T1000 (cell line): ENCODE measurements around the gene MUC2.
"Not testable (repeated sequence)": the region's sequence is repeated elsewhere in the genome, so short reads cannot be mapped to it uniquely, and the experiment has no call there.

Experiments used
- DNase-seq: peaks from one replicate; lab custom pipeline; 2025; ENCODE audit warnings: mixed read lengths; lab: John Stamatoyannopoulos, UW

The MUC2 gene

DNA sequence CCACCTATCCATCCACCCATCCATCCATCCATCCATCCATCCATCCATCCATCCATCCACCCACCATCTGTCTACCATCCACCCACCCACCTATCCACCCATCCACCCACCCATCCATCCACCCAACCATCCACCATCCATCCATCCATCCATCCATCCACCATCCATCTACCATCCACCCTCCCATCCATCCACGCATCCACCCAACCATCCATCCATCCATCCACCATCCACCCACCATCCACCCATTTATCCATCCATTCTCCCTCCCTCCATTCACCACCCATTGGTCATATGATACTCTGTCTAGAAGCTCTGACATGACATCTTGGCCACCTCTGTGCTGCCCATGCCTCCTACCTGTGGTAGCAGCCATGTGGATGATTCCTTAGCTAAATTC is 31.7 kb downstream of the MUC2 start:
- DNase-seq: no peak

DNA sequence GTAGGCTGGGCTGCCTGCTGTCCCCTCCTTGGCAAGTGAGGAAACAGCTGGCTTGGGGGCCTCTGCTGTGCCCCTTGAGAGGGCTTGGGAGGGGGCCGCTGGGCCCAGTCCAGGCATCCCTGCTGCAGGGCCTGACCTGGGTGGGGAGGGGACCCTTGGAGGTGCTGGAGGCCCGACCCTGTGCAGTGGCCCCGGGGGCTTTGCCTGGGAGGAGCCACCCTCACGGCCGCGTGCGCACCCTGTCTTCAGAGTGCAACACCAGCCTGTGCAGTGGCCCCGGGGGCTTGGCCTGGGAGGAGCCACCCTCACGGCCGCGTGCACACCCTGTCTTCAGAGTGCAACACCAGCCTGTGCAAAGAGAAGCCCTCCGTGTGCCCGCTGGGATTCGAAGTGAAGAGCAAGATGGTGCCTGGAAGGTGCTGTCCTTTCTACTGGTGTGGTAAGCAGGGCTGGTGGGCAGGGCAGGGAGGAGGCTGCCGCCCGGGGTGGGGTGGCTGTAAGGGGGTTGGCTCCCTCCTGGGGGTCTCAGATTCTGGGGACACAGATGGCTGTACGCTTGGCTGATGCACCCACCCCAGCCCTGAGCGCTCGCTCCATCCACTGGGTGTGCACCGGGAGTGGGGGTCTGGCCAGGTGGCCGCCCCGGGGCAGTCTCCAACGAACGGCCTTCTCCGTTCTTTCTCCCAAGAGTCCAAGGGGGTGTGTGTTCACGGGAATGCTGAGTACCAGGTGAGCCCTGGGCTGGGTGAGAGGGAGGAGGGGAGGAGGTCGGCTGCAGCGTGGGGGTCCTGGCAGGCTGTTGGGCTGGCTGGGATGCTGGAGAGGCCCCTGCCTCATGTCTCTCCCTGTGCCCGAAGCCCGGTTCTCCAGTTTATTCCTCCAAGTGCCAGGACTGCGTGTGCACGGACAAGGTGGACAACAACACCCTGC is 32.9 kb downstream of the MUC2 start:
- no peak for DNase-seq

GRCh38 chr11:1108246-1108900 is 33.7 kb downstream of the MUC2 start:
- DNase-seq: no peak

- DNase-seq: no peak
These were observed 34.6 kb downstream of the MUC2 start for GRCh38 chr11:1109101-1109917.

GRCh38 chr11:1109918-1110705 is 35.4 kb downstream of the MUC2 start:
- no peak for DNase-seq

DNA sequence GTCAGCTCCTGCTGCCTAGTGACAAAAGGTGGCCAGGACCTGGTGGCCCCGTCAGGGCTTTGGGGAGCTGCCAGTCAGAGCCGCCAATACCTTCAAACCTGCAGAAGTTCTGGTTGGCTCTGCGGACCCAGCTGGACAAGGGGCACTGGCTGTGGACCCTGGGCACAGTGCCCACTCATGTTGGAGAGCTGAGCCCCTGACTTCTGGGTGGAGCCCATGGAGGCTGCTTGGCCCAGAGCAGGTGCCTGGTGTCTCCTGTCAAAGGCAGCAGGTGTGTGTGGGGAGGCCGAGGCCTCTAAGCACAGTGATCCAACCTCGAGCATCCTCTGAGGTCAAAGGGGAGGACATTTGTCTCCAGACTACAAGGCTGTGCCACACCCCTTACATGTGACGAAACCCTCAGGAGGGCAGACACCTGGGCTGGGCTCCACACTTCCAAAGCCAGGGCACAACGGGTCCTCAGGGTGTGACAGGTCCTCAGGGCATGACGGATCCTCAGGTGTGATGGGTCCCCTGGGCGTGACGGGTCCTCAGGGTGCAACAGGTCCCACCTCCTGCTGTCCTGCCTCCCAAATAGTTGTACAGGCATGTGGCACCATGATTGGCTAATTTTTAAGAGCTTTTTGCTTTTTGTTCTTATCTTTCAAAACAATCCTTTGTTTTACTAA is 37.0 kb downstream of the MUC2 start:
- no peak for DNase-seq

DNA sequence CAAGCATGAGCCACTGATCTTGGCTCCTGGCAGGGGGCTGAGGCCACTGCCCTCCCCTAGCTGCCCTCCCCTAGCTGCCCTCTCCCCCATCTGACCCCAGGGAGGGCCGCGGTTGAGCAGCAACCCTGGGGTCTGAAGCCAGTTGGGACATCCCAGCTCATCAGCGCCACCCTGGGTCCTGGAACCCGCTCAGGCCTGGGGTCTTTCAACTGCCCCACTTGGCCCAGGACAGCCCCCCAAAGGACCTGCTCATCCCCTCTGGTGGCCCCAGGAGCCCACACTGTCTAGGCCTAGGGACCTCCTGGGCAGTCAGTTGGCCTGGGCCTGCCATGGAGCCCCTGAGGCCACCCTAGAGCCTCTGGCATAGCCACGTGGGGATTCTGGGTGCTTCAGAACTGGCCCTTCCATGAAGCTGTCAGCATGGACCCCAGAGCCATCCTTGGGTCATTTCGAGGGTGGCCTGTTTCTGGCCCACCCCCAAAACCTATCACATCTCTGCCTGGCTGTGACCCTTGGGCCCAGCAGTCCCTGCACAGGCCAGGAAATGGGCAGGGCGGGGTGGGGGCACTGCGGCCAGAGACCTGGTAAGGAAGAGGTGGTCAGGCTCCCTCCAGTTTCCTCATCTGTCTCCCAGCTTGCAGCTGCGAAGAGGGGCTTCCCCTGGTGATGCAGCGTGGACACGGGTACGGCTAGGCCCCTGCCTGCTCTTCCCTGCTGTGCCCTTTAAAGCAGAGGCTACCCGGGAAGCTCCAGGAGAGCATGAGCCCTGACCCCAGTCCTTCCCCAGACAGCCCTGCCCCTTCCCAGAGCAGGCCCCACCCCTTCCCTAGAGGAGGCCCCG is 37.9 kb downstream of the MUC2 start:
- no peak for DNase-seq

DNA sequence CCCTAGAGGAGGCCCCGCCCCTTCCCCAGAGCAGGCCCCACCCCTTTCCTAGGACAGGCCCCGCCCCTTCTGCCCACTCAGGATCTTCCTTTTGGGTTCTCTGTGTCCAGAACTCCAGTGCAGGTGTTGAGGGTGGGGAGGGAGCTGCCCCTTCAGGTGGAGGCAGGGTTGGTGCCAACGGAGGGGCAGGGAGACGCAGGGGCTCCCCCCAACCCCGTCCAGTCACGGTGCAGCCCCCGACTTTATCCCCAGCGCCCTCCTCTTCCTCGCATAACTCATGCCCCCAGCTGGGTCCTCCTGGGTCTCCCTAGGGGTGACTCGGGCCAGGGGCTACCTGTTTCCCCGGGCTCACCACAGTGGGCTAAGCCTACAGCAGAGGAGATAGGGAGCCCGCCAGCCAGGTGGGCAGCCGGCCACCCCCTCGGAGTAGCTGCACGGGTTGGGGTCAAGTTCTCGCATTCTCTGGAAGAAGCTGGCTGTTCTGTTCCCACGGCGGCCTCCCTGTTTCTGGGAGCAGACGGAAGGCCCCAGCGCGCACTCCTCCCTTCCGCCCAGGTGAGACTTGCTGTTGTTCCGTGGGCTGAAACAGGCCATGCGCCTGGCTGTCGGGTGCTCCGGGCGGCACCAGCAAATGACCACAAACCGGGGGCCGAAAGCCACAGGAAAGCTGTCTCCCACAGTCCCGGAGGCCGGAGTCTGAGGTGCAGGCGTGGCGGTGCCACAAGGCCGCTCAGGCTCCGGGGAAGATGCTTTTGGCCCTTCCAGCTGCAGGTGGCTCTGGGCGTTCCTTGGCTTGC is 38.9 kb downstream of the MUC2 start:
- no peak for DNase-seq

DNA sequence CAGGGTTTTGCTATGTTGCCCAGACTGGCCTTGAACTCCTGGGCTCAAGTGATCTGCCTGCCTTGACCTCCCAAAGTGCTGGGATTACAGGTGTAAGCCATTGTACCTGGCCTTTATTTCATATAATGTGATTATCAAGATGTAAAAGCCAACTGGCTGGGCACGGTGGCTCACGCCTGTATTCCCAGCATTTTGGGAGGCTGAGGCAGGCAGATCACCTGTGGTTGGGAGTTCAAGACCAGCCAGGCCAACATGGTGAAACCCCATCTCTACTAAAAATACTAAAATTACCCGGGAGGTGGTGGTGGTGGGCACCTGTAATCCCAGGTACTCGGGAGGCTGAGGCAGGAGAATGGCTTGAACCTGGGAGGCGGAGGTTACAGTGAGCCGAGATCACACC is 40.6 kb downstream of the MUC2 start:
- DNase-seq: not testable (repeated sequence)

DNA sequence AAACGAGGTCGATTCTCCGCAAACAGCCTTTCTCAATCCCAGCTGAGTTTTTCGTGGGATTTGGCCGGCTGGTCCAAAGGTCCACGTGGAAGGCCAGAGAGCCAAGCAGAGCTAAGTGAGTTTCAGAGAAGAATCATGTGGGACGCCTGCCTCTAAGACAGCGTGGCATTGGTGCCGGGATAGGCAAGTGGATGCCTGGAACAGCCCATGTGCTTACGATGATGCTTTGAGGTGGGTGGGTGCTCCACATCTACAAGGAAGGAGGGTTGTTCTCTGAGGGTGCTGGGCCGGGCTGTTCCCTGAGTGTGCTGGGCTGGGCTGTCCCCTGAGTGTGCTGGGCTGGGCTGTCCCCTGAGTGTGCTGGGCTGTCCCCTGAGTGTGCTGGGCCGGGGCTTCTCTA is 41.4 kb downstream of the MUC2 start:
- DNase-seq: no peak

GRCh38 chr11:1116666-1117390 is 42.2 kb downstream of the MUC2 start:
- DNase-seq: no peak

DNA sequence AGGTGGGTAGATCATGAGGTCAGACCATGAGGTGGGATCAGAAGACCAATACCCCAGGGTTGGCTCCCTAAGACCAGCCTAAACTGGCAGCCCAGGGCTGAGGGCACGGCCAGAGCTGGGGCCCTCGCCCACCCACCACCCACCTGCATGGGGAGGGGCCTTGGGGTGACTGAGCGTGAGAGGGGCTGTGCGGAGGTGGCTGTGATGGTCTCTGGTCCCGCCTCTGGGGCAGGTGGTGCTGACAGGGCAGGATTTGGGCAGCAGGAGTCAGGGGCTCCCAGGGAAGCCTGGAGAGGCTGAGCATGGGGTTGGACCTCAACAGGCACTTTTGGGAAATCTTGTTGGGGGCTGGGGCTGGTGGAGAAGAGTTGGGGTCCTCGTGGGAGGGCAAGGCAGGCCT is 43.3 kb downstream of the MUC2 start:
- DNase-seq: no peak

DNA sequence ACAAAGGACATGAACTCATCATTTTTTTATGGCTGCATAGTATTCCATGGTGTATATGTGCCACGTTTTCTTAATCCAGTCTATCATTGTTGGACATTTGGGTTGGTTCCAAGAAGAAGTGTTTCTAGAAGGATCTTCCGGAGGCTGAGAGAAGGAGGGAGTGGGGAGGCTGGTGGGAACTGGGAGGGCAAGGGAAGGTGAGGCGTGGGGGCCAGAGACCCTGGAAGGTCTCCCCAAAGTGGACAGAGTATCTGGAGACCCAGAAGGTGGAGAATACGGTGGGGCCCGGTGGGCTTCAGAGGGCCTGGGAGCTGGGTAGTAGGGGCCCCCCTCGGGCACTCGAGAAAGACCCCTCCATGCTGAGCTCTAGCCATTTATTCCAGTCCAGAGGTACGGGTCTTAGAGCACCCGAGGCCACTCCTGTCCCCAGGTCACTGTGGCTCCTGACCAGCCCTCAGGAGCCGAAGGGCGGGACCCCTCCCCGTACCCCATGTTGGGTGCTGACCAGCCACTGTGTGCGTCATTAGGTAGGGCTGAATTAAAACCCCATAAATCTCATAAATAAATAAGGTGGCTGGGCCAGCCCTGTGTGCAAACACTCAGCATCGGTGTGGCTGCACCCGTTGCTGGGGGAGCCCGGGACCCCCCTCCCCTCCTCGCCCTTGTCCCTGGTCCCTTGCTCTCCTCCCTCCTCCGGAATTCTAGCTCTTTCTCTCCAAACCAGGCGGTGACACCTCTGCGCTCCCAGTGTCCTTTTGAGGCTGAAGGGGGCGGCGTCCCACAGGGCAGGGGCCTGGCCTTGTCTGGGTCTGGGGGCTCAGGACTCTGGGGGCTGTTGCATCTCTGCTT is 44.3 kb downstream of the MUC2 start:
- DNase-seq: no peak

DNA sequence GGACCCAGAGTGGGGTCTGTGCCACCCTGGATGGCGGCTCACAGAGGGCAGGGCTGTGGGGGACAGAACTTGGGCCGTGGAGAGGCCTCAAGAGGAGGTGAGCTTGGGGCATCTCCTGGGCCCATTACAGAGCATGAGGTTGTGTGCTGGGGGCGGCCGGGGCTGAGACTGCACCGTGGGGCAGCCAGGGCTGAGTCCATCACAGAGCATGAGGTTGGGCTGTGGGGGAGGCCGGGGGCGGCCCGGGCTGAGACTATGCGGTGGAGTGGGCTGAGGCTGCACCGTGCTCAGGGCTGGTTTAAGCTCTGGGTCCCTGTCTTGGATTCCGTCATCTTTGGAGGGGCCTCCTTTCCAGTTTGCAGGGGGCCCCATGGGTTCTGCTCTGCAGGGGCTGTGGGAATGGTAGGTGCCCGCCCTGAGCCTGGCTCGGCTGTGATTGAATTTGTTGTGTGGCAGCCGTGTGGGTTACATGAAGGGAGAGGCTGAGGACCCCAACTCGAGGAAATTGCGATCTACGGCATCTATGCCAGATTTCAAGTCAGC is 45.0 kb downstream of the MUC2 start:
- no peak for DNase-seq

DNA sequence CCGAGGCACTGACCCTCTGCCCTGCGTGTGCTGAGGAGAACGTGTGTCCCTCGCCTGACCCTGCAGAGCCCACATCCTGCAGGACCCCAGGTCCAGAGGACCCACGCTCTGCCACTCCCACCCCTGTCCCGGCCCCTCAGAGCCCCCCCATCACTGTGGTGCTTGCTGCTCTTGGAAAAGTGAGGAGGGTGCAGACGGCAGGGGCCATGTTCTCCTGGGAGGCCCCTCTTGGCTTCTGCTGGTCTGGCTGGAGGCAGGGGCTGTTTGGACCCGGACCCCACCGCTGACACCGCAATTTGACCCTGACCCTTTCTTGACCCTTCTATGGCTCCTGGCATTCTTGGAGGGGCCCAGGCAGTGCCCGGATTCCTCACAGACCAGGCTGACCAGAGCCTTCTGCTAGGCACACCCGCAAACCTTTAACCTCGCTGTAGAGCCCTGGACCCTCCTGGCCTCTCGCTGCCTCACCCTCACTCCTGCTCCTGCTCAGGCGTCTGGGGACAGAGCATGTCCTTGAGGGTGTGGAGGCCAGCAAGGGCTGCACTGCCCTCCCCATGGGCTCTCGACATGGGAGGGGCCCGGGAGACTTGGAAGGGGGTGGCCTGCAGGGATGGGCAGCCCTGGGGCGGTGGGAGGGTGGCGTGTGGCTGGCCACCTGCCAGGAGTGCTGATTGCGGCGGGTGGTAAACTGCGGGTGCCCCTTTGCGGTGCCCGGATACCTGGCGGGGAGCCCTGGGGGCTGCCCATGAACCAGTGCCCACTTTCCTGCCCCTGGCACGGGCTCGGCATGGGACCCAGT is 46.1 kb downstream of the MUC2 start:
- DNase-seq: no peak

GRCh38 chr11:1121331-1121812 is 46.7 kb downstream of the MUC2 start:
- DNase-seq: no peak
